ENCODE data around the gene PXDC1.

GRCh38 chr6:3698021-3698420, 53.5 kb downstream of the PXDC1 start:
- no peak for TF ChIP-seq CTCF (conservative IDR thresholded peaks at IDR 0.05; ENCODE audit: low read length)
- TF ChIP-seq EZH2phosphoT487 (IDR thresholded peaks at IDR 0.05; ENCODE audit: borderline replicate concordance) = no peak

Data from Loucy (cell line).